ENCODE measurements around the gene CNTRL. TPM values are rescaled to one million over a fixed set of nuclear protein-coding genes. Genes with fewer than 3 reads are reported as not detected.

CNTRL gene
- polyA plus RNA-seq, 1 experiment: 8.3 TPM

- POLR2A ChIA-PET: no interaction called here
- CTCF ChIA-PET: interaction anchor here (0.6 to 0.9 kb wide), 2 partner anchors 48 to 108 kb away, joined by 3 read pairs; no protein-coding TSS in a partner anchor
Observed at GRCh38 chr9:121107881-121108280, 33.1 kb downstream of the CNTRL start.

GRCh38 chr9:121115466-121115865 lies 40.7 kb downstream of the CNTRL start:
- Histone ChIP-seq H3K9me3 (ENCODE audit: control insufficient read depth, insufficient read depth, low read length) (no peaks in the 10 kb centered on the region), H3K27me3 (ENCODE audit: control insufficient read depth, insufficient read depth, low read length) (no peaks in the 10 kb centered on the region), H3K27ac (ENCODE audit: low read depth, low read length) (no peak overlapping the region), H3K4me3 (ENCODE audit: low read depth, low read length) (no peak overlapping the region)
- CTCF ChIA-PET: no interaction called here
- POLR2A ChIA-PET: no interaction called here
- TF ChIP-seq CTCF (IDR thresholded peaks at IDR 0.05; ENCODE audit: low read depth, low read length): no peak
- DNase-seq (ENCODE audit: low read depth, low spot score): no peak

More at GRCh38 chr9:121107881-121108280, 33.1 kb downstream of the CNTRL start:
- H3K9me3 ChIP-seq (ENCODE audit: control insufficient read depth, insufficient read depth, low read length): no peaks in the 10 kb centered on the region
- TF ChIP-seq CTCF (IDR thresholded peaks at IDR 0.05; ENCODE audit: low read depth, low read length): no peak
- H3K27me3 ChIP-seq (ENCODE audit: control insufficient read depth, insufficient read depth, low read length): no peaks in the 10 kb centered on the region
- no peak for DNase-seq (ENCODE audit: low read depth, low spot score)
- no peak overlapping the region for H3K27ac ChIP-seq (ENCODE audit: low read depth, low read length)
- no peak overlapping the region for H3K4me3 ChIP-seq (ENCODE audit: low read depth, low read length)

GRCh38 chr9:121118266-121118665 lies 43.5 kb downstream of the CNTRL start:
- ChIA-PET POLR2A (no interaction called here), CTCF (interaction anchor here (0.6 kb wide), 1 partner anchor 132 kb away, joined by 3 read pairs; no protein-coding TSS in a partner anchor)
- no peak for TF ChIP-seq CTCF (IDR thresholded peaks at IDR 0.05; ENCODE audit: low read depth, low read length)
- Histone ChIP-seq H3K9me3 (ENCODE audit: control insufficient read depth, insufficient read depth, low read length) (no peaks in the 10 kb centered on the region), H3K4me3 (ENCODE audit: low read depth, low read length) (no peak overlapping the region), H3K27ac (ENCODE audit: low read depth, low read length) (no peak overlapping the region), H3K27me3 (ENCODE audit: control insufficient read depth, insufficient read depth, low read length) (no peaks in the 10 kb centered on the region)
- no peak for DNase-seq (ENCODE audit: low read depth, low spot score)

- no peak for DNase-seq (ENCODE audit: low read depth, low spot score)
- H3K4me3 ChIP-seq (ENCODE audit: low read depth, low read length): no peak overlapping the region
- no peak for TF ChIP-seq CTCF (IDR thresholded peaks at IDR 0.05; ENCODE audit: low read depth, low read length)
- ChIA-PET CTCF (interaction anchor here (0.9 to 2.3 kb wide), 5 partner anchors 12 to 423 kb away, joined by 3 to 14 read pairs (median 4); no protein-coding TSS in a partner anchor), POLR2A (no interaction called here)
- no peaks in the 10 kb centered on the region for H3K27me3 ChIP-seq (ENCODE audit: control insufficient read depth, insufficient read depth, low read length)
- no peaks in the 10 kb centered on the region for H3K9me3 ChIP-seq (ENCODE audit: control insufficient read depth, insufficient read depth, low read length)
- H3K27ac ChIP-seq (ENCODE audit: low read depth, low read length): no peak overlapping the region
Observed at GRCh38 chr9:121120386-121120785, 45.6 kb downstream of the CNTRL start.

- ChIA-PET POLR2A (interaction anchor here (0.6 to 0.7 kb wide), 2 partner anchors 35 to 38 kb away, joined by 3 to 4 read pairs; no protein-coding TSS in a partner anchor), CTCF (interaction anchor here (0.6 to 2.3 kb wide), 20 partner anchors 9 to 459 kb away, joined by 3 to 14 read pairs (median 4); partner anchors contain the start of gene CNTRL)
- peak overlapping the region; percentile 67 for H3K4me3 ChIP-seq (ENCODE audit: low read depth, low read length)
- H3K27ac ChIP-seq (ENCODE audit: low read depth, low read length): no peak overlapping the region
- TF ChIP-seq CTCF (IDR thresholded peaks at IDR 0.05; ENCODE audit: low read depth, low read length): peak; percentile 41
- peak; percentile 88 for DNase-seq (ENCODE audit: low read depth, low spot score)
- H3K9me3 ChIP-seq (ENCODE audit: control insufficient read depth, insufficient read depth, low read length): no peaks in the 10 kb centered on the region
- H3K27me3 ChIP-seq (ENCODE audit: control insufficient read depth, insufficient read depth, low read length): no peaks in the 10 kb centered on the region
Observed at GRCh38 chr9:121121582-121122087, 46.9 kb downstream of the CNTRL start.
